GM10248 (cell line): ENCODE results near the gene NF2.

ENCODE experiments used
- CTCF ChIA-PET: fragments of 300-600 bp; sonication (Branson Sonifier 250); formaldehyde crosslinking; extraction: SDS; loops from one replicate; lab custom pipeline; 2021; ENCODE audit warnings: antibody characterized with exemption; lab: Yijun Ruan, JAX
- POLR2A ChIA-PET: fragments of 350-650 bp; sonication (Branson Sonifier 250); formaldehyde crosslinking; extraction: SDS; loops from one replicate; lab custom pipeline; 2020; ENCODE audit warnings: antibody characterized with exemption; lab: Yijun Ruan, JAX
- DNase-seq: peaks from one replicate; pipeline ENCODE4 v3.0.0; 2012; ENCODE audit errors: extremely low spot score
- TF ChIP-seq, protein P1 (sequence below): IDR thresholded peaks from 2 replicates; pipeline ENCODE4 v1.5.1; 2012; ENCODE audit warnings: mild to moderate bottlenecking, low read depth; ENCODE audit errors: extremely low read depth, missing control alignments, control extremely low read depth

NF2 gene

DNA sequence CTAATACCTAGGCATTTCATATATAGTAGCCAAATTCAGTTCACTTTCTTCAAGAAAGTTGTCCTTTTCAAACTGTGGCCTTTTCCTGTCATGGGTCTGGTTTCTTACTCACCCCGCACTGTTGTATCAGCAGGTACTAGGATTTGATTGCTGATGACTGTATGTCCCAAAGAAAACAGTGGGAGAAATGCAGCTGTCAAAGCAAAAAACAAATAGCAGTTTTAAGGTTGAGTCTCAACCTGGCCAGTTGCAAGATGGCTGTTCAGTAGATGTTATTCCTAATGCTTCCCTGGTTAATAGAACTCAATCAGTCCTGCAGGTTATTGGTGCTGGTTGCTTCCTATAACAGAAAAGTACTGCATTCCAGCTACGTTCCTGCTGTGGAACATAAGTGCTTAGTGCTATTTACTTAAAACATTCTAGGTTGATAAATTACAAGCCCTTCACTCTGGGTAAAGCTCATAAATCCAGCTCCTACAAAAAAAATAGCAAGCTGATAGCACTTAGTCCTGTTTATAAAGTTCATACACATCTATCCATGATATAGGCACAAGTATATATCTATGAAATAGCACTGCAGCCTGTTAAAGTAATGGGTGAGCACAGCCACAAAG is 26.6 kb downstream of the NF2 start:
- DNase-seq: no peak
- ChIA-PET CTCF (interaction anchor here (1.0 to 1.7 kb wide), 6 partner anchors 8 to 459 kb away, joined by 3 to 5 read pairs (median 4); no protein-coding TSS in a partner anchor), POLR2A (no interaction called here)
- TF ChIP-seq, protein P1, sequence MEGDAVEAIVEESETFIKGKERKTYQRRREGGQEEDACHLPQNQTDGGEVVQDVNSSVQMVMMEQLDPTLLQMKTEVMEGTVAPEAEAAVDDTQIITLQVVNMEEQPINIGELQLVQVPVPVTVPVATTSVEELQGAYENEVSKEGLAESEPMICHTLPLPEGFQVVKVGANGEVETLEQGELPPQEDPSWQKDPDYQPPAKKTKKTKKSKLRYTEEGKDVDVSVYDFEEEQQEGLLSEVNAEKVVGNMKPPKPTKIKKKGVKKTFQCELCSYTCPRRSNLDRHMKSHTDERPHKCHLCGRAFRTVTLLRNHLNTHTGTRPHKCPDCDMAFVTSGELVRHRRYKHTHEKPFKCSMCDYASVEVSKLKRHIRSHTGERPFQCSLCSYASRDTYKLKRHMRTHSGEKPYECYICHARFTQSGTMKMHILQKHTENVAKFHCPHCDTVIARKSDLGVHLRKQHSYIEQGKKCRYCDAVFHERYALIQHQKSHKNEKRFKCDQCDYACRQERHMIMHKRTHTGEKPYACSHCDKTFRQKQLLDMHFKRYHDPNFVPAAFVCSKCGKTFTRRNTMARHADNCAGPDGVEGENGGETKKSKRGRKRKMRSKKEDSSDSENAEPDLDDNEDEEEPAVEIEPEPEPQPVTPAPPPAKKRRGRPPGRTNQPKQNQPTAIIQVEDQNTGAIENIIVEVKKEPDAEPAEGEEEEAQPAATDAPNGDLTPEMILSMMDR: no peak

DNA sequence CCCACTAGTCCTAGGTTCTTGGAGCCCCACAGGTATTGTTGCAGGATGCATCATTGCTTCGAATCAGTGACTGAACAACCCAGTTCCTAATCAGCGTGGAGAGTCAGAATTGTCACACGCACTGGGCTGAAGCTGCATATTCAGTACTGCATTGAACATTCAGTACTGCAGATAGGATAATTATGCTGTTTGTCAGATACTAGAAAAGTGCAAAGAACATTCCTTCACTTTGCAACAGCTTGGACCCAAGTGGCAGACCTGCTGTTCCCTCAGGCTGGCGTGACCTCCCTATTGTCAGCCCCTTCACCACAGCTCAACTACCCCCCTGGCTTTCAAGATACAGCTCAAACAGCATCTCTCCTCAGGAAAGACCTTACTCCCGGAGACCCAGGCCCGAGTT is 27.6 kb downstream of the NF2 start:
- TF ChIP-seq, protein P1: no peak
- ChIA-PET CTCF (interaction anchor here (0.9 to 1.7 kb wide), 5 partner anchors 27 to 657 kb away, joined by 3 to 5 read pairs (median 3); no protein-coding TSS in a partner anchor), POLR2A (no interaction called here)
- DNase-seq: no peak

DNA sequence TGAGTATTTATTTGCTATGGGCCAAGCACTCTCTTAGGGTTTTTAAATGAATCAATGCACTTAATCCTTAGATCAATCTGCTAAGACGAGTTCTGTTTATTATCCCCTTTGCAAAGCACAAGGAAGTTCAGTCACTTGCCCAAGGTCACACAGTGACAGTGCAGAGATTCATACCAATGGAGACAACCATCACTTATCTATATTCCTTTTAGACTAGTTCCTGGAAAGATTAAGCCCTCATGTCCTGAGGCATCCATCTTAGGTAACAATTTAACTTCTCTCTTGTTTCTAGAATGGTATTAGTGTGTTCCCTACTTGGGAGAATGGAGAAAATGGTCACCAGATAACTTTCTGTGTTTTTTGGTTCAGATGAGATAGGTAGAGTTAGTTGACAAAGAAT is 28.3 kb downstream of the NF2 start:
- ChIA-PET CTCF (interaction anchor here (0.9 to 1.7 kb wide), 4 partner anchors 374 to 565 kb away, joined by 3 to 5 read pairs (median 3); no protein-coding TSS in a partner anchor), POLR2A (no interaction called here)
- no peak for DNase-seq
- TF ChIP-seq, protein P1: no peak

DNA sequence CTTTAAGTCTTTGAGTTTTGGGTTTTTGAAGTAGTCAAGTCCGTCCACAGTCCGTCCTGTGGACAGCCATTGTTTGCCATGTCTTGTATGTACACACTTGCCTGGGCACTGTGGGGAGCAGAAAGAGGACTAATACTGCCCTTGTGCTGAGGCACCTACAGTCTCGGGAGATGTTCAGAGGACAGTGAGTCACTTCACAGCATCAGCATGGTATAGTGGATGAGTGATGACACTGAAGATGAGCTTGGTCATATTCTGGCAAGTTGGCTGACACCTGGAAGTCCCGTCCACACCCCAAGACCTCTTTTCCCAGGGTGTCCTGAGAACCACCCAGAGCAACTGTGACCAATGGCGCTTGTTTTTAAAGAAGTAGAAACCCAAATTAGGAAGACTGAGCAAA is 29.2 kb downstream of the NF2 start:
- ChIA-PET POLR2A (no interaction called here), CTCF (interaction anchor here (0.9 to 2.2 kb wide), 3 partner anchors 372 to 564 kb away, joined by 3 to 11 read pairs (median 3); no protein-coding TSS in a partner anchor)
- TF ChIP-seq, protein P1: no peak
- no peak for DNase-seq

- CTCF ChIA-PET: interaction anchor here (0.6 to 6.7 kb wide), 4 partner anchors 7 to 454 kb away, joined by 3 to 59 read pairs (median 8); no protein-coding TSS in a partner anchor
- POLR2A ChIA-PET: no interaction called here
Observed at GRCh38 chr22:29633514-29634312, 30.3 kb downstream of the NF2 start.

DNA sequence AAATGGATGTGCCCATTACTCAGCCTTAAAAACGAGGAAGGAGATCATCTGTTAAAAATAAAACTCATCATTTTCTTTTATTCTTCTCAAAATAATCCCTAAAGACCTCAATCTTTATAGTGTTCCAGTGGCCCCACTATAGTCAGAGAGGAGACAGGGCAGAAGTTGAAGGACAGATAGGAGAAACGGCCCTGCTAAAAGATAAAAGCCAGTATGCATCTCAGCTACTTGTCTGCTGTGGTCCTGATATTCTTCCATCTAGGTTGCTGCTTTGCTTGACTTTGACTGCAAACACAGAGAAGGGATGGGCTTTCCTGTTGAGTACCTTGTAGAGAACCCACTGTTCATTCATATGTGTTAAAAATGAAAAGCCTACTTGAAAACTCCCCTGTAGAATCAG is 31.4 kb downstream of the NF2 start:
- ChIA-PET CTCF (interaction anchor here (0.7 to 6.7 kb wide), 6 partner anchors 9 to 653 kb away, joined by 3 to 59 read pairs (median 8); no protein-coding TSS in a partner anchor), POLR2A (no interaction called here)
- no peak for DNase-seq
- TF ChIP-seq, protein P1: no peak

More at GRCh38 chr22:29633514-29634312, 30.3 kb downstream of the NF2 start:
- DNase-seq: no peak
- TF ChIP-seq, protein P1: no peak
